ENCODE data around the gene PKD1.

DNA sequence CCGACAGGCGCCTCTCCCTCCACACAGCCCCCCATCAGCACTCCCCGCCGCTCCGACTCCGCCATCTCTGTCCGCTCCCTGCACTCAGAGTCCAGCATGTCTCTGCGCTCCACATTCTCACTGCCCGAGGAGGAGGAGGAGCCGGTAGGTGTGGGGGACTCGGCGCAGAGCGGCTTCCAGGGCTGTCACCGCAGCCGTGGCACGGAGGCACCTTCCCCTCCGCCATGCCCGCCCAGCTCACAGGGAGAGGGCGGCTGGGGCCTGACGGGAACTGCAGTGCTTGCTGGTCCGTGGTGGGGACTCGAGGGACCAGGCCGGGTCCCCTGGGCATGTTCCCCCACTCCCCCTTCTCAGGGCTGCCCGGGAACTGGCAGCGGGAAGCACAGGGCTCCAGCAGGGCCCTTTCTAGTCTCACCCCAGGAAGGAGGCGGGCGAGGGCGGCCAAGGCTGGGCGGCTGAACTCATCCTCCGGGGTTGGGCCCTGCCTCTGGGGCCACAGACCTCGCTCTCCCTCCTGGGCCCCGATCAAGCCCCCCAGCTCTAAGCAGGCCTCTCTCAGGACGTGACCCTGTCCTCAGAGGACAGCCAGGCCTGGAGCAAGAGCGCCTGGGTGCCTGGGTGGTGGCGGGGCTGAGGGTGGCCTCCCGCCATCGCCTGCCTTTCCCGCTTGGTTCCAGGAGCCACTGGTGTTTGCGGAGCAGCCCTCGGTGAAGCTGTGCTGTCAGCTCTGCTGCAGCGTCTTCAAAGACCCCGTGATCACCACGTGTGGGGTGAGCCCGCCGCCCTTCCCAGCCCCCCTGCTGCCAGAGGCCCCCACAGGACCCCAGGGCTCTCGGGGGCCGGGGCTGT, 35.1 kb upstream of the PKD1 start:
- TF ChIP-seq, protein P1, sequence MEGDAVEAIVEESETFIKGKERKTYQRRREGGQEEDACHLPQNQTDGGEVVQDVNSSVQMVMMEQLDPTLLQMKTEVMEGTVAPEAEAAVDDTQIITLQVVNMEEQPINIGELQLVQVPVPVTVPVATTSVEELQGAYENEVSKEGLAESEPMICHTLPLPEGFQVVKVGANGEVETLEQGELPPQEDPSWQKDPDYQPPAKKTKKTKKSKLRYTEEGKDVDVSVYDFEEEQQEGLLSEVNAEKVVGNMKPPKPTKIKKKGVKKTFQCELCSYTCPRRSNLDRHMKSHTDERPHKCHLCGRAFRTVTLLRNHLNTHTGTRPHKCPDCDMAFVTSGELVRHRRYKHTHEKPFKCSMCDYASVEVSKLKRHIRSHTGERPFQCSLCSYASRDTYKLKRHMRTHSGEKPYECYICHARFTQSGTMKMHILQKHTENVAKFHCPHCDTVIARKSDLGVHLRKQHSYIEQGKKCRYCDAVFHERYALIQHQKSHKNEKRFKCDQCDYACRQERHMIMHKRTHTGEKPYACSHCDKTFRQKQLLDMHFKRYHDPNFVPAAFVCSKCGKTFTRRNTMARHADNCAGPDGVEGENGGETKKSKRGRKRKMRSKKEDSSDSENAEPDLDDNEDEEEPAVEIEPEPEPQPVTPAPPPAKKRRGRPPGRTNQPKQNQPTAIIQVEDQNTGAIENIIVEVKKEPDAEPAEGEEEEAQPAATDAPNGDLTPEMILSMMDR (IDR thresholded peaks at IDR 0.05) = no peak
- TF ChIP-seq EP300 (IDR thresholded peaks at IDR 0.05) (no peak), POLR2A (IDR thresholded peaks at IDR 0.05; ENCODE audit: low read depth) (no peak)
